ENCODE results near the gene PDGFB.

PDGFB gene

DNA sequence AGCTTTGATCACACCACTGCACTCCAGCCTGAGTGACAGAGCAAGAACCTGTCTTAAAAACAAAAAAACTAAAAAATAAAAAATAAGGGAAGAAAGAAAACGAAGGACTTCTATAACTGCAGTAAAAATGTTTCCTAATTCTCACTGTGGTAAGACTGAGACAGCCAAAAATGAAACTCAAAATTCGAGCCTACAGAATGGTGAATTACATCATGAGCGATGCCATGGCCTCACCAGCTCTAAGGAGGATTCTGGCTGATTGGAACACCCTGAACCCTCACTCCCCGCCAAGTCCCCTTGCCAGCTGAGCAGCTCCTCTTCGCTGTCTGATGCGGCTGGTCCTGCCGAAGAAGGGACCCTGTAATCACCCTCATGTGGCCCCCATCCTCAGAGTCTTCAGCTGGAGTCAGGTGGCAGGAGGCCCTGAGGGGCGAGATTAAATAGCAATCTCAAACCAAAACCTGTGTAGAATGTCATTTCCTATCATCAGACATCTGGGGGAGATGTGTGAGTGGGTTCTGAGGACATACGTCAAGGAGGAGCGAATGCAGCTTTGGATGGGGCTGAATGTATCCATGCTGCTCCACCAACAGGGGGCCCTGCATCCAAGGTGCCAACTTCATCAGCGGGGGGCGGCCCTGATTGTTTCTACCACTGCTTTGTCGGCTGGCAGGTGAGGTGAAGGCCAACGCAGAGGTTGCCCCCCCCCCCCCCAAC, 29.2 kb downstream of the PDGFB start:
- Histone ChIP-seq H3K79me1 (replicated peaks; ENCODE audit: low read length, poor library complexity, severe bottlenecking) (no peaks in the 10 kb centered on the region), H3K14ac (ENCODE audit: low read length in 2 of 2) (peak overlapping the region in 1 of 2 experiments; percentile 75), H3K36me3 (ENCODE audit: control insufficient read depth in 1 of 2, insufficient read depth in 2 of 2, low read depth in 1 of 2, low read length in 2 of 2) (no peaks in the 10 kb centered on the region), H2BK5ac (ENCODE audit: low read depth, low read length, poor library complexity, severe bottlenecking) (no peak overlapping the region), H2BK120ac (ENCODE audit: low read depth, low read length) (no peak overlapping the region), H2BK12ac (ENCODE audit: low read length in 2 of 2) (peak overlapping the region in 1 of 2 experiments; percentile 10), H3K23ac (ENCODE audit: low read length in 2 of 2) (no peak overlapping the region), H3K18ac (ENCODE audit: low read depth in 1 of 2, low read length in 2 of 2) (no peak overlapping the region), H2AK5ac (ENCODE audit: low read length, severe bottlenecking) (peak overlapping the region; percentile 97), H3K4me1 (ENCODE audit: control insufficient read depth, insufficient read depth, low read depth, low read length) (peaks cover 34% of the 10 kb centered on the region), H2BK15ac (ENCODE audit: low read depth, poor library complexity, severe bottlenecking) (no peak overlapping the region), H4K8ac (ENCODE audit: low read length) (no peak overlapping the region), H3K4ac (ENCODE audit: low read depth in 1 of 2, low read length in 2 of 2) (no peak overlapping the region), H3K27ac (ENCODE audit: low read length, poor library complexity, severe bottlenecking) (peak overlapping the region; percentile 85), H3K9me3 (ENCODE audit: control insufficient read depth, low read length) (no peaks in the 10 kb centered on the region), H4K91ac (ENCODE audit: low read length) (peak overlapping the region; percentile 34), H2AFZ (ENCODE audit: low read depth, low read length) (no peak overlapping the region), H3K4me2 (ENCODE audit: low read length, poor library complexity, severe bottlenecking) (no peak overlapping the region), H3K4me3 (ENCODE audit: insufficient read depth in 1 of 2, low read depth in 1 of 2, low read length in 2 of 2) (no peak overlapping the region), H3K9ac (ENCODE audit: low read length) (no peak overlapping the region), H3K27me3 (ENCODE audit: control insufficient read depth in 1 of 2, insufficient read depth in 1 of 2, low read length in 2 of 2) (peaks cover 0 to 40% of the 10 kb centered on the region in 2 experiments)
- no peak for DNase-seq
- 66% methylated on average over 12 of the region's 14 CpGs for WGBS

DNA sequence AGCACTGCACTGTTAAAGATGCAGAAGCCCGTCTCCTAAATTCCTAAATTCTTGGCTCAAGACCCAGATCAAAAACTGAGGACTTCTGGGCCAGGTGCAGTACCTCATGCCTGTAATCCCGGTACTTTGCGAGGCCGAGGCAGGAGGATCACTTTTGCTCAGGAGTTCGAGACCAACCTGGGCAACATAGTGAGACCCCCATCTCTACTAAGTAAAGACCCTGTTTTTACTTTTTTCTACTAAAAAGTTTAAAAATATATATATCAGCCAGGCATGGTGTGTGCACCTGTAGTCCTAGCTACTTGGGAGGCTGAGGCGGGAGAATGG, 29.7 kb downstream of the PDGFB start:
- Histone ChIP-seq H3K27ac (ENCODE audit: low read length, poor library complexity, severe bottlenecking) (peak overlapping the region; percentile 85), H3K27me3 (ENCODE audit: control insufficient read depth in 1 of 2, insufficient read depth in 1 of 2, low read length in 2 of 2) (peaks cover 0 to 38% of the 10 kb centered on the region in 2 experiments), H4K91ac (ENCODE audit: low read length) (no peak overlapping the region), H3K14ac (ENCODE audit: low read length in 2 of 2) (no peak overlapping the region), H3K4me2 (ENCODE audit: low read length, poor library complexity, severe bottlenecking) (no peak overlapping the region), H2BK5ac (ENCODE audit: low read depth, low read length, poor library complexity, severe bottlenecking) (no peak overlapping the region), H3K9me3 (ENCODE audit: control insufficient read depth, low read length) (no peaks in the 10 kb centered on the region), H2BK12ac (ENCODE audit: low read length in 2 of 2) (no peak overlapping the region), H2BK120ac (ENCODE audit: low read depth, low read length) (no peak overlapping the region), H3K79me1 (replicated peaks; ENCODE audit: low read length, poor library complexity, severe bottlenecking) (no peaks in the 10 kb centered on the region), H3K9ac (ENCODE audit: low read length) (no peak overlapping the region), H3K36me3 (ENCODE audit: control insufficient read depth in 1 of 2, insufficient read depth in 2 of 2, low read depth in 1 of 2, low read length in 2 of 2) (no peaks in the 10 kb centered on the region), H3K4me3 (ENCODE audit: insufficient read depth in 1 of 2, low read depth in 1 of 2, low read length in 2 of 2) (no peak overlapping the region), H2AK5ac (ENCODE audit: low read length, severe bottlenecking) (no peak overlapping the region), H3K4me1 (ENCODE audit: control insufficient read depth, insufficient read depth, low read depth, low read length) (peaks cover 34% of the 10 kb centered on the region), H2AFZ (ENCODE audit: low read depth, low read length) (no peak overlapping the region), H3K4ac (ENCODE audit: low read depth in 1 of 2, low read length in 2 of 2) (no peak overlapping the region), H3K18ac (ENCODE audit: low read depth in 1 of 2, low read length in 2 of 2) (no peak overlapping the region), H2BK15ac (ENCODE audit: low read depth, poor library complexity, severe bottlenecking) (no peak overlapping the region), H4K8ac (ENCODE audit: low read length) (no peak overlapping the region), H3K23ac (ENCODE audit: low read length in 2 of 2) (no peak overlapping the region)
- 72% methylated on average over 6 of the region's 6 CpGs for WGBS
- DNase-seq = no peak

DNA sequence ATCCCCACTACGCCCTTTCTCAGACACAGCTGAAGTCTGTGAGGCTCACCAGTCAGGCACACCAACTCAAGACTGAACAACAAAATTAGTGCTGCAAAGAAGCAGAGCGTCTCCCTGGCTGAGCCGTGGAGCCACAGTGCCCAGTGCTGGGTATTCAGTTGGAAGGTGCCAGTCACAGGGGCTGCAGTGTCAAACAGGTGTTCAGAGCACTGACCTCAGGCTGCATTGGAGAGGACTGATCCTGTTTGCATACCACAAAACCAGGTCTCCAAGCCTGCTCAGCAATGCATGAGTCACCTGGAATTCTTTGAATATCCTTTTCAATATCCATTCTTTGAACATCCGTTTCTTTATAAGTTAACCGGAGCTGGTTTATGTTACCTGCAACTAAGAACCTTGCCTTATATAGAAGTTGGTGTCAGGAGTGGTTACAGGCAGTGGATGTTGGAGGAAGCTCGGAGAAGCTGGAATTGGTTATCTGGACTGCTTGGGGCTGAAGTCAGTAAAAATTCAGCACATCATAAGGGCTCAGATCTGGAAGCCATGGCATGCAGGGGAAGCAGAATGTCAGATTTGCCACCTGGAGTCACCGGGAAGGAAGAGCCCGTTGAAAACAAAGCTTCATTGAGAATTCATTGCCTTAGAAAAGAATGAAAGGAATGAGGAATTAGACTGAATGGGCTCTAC, 30.3 kb downstream of the PDGFB start:
- Histone ChIP-seq H4K91ac (ENCODE audit: low read length) (no peak overlapping the region), H3K36me3 (ENCODE audit: control insufficient read depth in 1 of 2, insufficient read depth in 2 of 2, low read depth in 1 of 2, low read length in 2 of 2) (no peaks in the 10 kb centered on the region), H2BK15ac (ENCODE audit: low read depth, poor library complexity, severe bottlenecking) (no peak overlapping the region), H3K4me1 (ENCODE audit: control insufficient read depth, insufficient read depth, low read depth, low read length) (peaks cover 37% of the 10 kb centered on the region), H3K4ac (ENCODE audit: low read depth in 1 of 2, low read length in 2 of 2) (no peak overlapping the region), H2BK12ac (ENCODE audit: low read length in 2 of 2) (no peak overlapping the region), H3K9me3 (ENCODE audit: control insufficient read depth, low read length) (no peaks in the 10 kb centered on the region), H2AK5ac (ENCODE audit: low read length, severe bottlenecking) (no peak overlapping the region), H3K18ac (ENCODE audit: low read depth in 1 of 2, low read length in 2 of 2) (no peak overlapping the region), H3K4me3 (ENCODE audit: insufficient read depth in 1 of 2, low read depth in 1 of 2, low read length in 2 of 2) (no peak overlapping the region), H3K9ac (ENCODE audit: low read length) (no peak overlapping the region), H4K8ac (ENCODE audit: low read length) (no peak overlapping the region), H3K27ac (ENCODE audit: low read length, poor library complexity, severe bottlenecking) (peak overlapping the region; percentile 85), H3K4me2 (ENCODE audit: low read length, poor library complexity, severe bottlenecking) (peak overlapping the region; percentile 3), H3K79me1 (replicated peaks; ENCODE audit: low read length, poor library complexity, severe bottlenecking) (no peaks in the 10 kb centered on the region), H2BK120ac (ENCODE audit: low read depth, low read length) (no peak overlapping the region), H3K23ac (ENCODE audit: low read length in 2 of 2) (no peak overlapping the region), H2AFZ (ENCODE audit: low read depth, low read length) (no peak overlapping the region), H3K14ac (ENCODE audit: low read length in 2 of 2) (no peak overlapping the region), H2BK5ac (ENCODE audit: low read depth, low read length, poor library complexity, severe bottlenecking) (peak overlapping the region; percentile 54), H3K27me3 (ENCODE audit: control insufficient read depth in 1 of 2, insufficient read depth in 1 of 2, low read length in 2 of 2) (peaks cover 0 to 33% of the 10 kb centered on the region in 2 experiments)
- DNase-seq = peak; percentile 20
- WGBS = 38% methylated on average over 8 of the region's 8 CpGs

DNA sequence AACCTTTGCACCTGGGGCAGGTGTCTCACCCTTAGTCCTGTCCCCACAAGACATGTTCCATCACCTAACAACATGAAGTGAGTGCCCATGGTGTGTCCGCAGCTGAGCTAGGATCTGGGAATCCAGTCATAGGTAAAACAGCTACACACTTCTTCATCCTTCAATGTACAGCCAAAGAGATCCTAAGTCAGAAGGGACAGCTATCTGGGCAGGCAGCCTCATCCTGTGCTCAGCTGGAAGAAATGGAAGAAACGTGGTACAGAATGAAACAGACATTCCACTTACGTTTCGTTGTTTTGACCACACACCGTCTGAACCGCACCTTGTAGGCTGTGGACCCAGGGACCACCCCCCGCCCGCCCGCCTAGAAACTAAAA, 30.8 kb downstream of the PDGFB start:
- H3K23ac ChIP-seq (ENCODE audit: low read length in 2 of 2) = no peak overlapping the region
- no peaks in the 10 kb centered on the region for H3K9me3 ChIP-seq (ENCODE audit: control insufficient read depth, low read length)
- no peak overlapping the region for H2BK120ac ChIP-seq (ENCODE audit: low read depth, low read length)
- no peak overlapping the region for H2AK5ac ChIP-seq (ENCODE audit: low read length, severe bottlenecking)
- H3K27me3 ChIP-seq (ENCODE audit: control insufficient read depth in 1 of 2, insufficient read depth in 1 of 2, low read length in 2 of 2) = peaks cover 0 to 29% of the 10 kb centered on the region in 2 experiments
- no peak overlapping the region for H4K8ac ChIP-seq (ENCODE audit: low read length)
- H3K18ac ChIP-seq (ENCODE audit: low read depth in 1 of 2, low read length in 2 of 2) = no peak overlapping the region
- peak overlapping the region; percentile 9 for H2BK5ac ChIP-seq (ENCODE audit: low read depth, low read length, poor library complexity, severe bottlenecking)
- H4K91ac ChIP-seq (ENCODE audit: low read length) = no peak overlapping the region
- no peak overlapping the region for H2BK12ac ChIP-seq (ENCODE audit: low read length in 2 of 2)
- H3K14ac ChIP-seq (ENCODE audit: low read length in 2 of 2) = no peak overlapping the region
- H3K79me1 ChIP-seq (replicated peaks; ENCODE audit: low read length, poor library complexity, severe bottlenecking) = no peaks in the 10 kb centered on the region
- no peak for DNase-seq
- no peak overlapping the region for H3K4me2 ChIP-seq (ENCODE audit: low read length, poor library complexity, severe bottlenecking)
- H3K27ac ChIP-seq (ENCODE audit: low read length, poor library complexity, severe bottlenecking) = peak overlapping the region; percentile 85
- no peak overlapping the region for H2BK15ac ChIP-seq (ENCODE audit: low read depth, poor library complexity, severe bottlenecking)
- H3K9ac ChIP-seq (ENCODE audit: low read length) = no peak overlapping the region
- H3K4ac ChIP-seq (ENCODE audit: low read depth in 1 of 2, low read length in 2 of 2) = no peak overlapping the region
- peaks cover 37% of the 10 kb centered on the region for H3K4me1 ChIP-seq (ENCODE audit: control insufficient read depth, insufficient read depth, low read depth, low read length)
- no peaks in the 10 kb centered on the region for H3K36me3 ChIP-seq (ENCODE audit: control insufficient read depth in 1 of 2, insufficient read depth in 2 of 2, low read depth in 1 of 2, low read length in 2 of 2)
- H2AFZ ChIP-seq (ENCODE audit: low read depth, low read length) = no peak overlapping the region
- no peak overlapping the region for H3K4me3 ChIP-seq (ENCODE audit: insufficient read depth in 1 of 2, low read depth in 1 of 2, low read length in 2 of 2)
- 72% methylated on average over 9 of the region's 9 CpGs for WGBS

Measured in mesenchymal stem cell (in vitro differentiated cells and primary cell).